ENCODE results near the gene TUT4. TPM values are rescaled to one million over a fixed set of nuclear protein-coding genes. Genes with fewer than 3 reads are reported as not detected.
"Not testable (repeated sequence)": the region's sequence is repeated elsewhere in the genome, so short reads cannot be mapped to it uniquely, and the experiment has no call there.

Gene TUT4
- total RNA-seq, 3 donors from 2014 or later (not counting 1 experiment from before 2014, with no cell fraction given) = 124 to 156 (median 125) TPM

- Histone ChIP-seq H3K36me3 (ENCODE audit: control insufficient read depth, insufficient read depth, low read length) (no peaks in the 10 kb centered on the region), H3K27me3 (ENCODE audit: control insufficient read depth, insufficient read depth, low read length) (no peaks in the 10 kb centered on the region), H3K4me1 (ENCODE audit: control insufficient read depth, insufficient read depth, low read length) (no peaks in the 10 kb centered on the region), H3K27ac (ENCODE audit: low read length) (no peak overlapping the region), H3K4me3 (ENCODE audit: low read length) (no peak overlapping the region), H3K9me3 (ENCODE audit: control insufficient read depth, insufficient read depth, low read length) (no peaks in the 10 kb centered on the region)
- Mint-ChIP-seq H3K36me3 (no peaks in the 10 kb centered on the region), H3K9me3 (no peaks in the 10 kb centered on the region), H3K27me3 (ENCODE audit: low read depth in 2 of 2) (no peaks in the 10 kb centered on the region), H3K4me1 (peaks cover 15 to 22% of the 10 kb centered on the region in 2 donors), H3K4me3 (no peak overlapping the region), H3K27ac (no peak overlapping the region)
- intact Hi-C loops (cut with micrococcal nuclease) = no loop called here
- 95% methylated on average over 10 of the region's 10 CpGs for WGBS (ENCODE audit: insufficient coverage)
- TF ChIP-seq, protein P1, sequence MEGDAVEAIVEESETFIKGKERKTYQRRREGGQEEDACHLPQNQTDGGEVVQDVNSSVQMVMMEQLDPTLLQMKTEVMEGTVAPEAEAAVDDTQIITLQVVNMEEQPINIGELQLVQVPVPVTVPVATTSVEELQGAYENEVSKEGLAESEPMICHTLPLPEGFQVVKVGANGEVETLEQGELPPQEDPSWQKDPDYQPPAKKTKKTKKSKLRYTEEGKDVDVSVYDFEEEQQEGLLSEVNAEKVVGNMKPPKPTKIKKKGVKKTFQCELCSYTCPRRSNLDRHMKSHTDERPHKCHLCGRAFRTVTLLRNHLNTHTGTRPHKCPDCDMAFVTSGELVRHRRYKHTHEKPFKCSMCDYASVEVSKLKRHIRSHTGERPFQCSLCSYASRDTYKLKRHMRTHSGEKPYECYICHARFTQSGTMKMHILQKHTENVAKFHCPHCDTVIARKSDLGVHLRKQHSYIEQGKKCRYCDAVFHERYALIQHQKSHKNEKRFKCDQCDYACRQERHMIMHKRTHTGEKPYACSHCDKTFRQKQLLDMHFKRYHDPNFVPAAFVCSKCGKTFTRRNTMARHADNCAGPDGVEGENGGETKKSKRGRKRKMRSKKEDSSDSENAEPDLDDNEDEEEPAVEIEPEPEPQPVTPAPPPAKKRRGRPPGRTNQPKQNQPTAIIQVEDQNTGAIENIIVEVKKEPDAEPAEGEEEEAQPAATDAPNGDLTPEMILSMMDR (IDR thresholded peaks at IDR 0.05) = no peak
- no peak for ATAC-seq
- no peak for DNase-seq
Observed at GRCh38 chr1:52582116-52582696, 29.3 kb upstream of the TUT4 start.

- Histone ChIP-seq H3K9me3 (ENCODE audit: control insufficient read depth, insufficient read depth, low read length) (no peaks in the 10 kb centered on the region), H3K4me1 (ENCODE audit: control insufficient read depth, insufficient read depth, low read length) (no peaks in the 10 kb centered on the region), H3K36me3 (ENCODE audit: control insufficient read depth, insufficient read depth, low read length) (no peaks in the 10 kb centered on the region), H3K27ac (ENCODE audit: low read length) (no peak overlapping the region), H3K4me3 (ENCODE audit: low read length) (no peak overlapping the region), H3K27me3 (ENCODE audit: control insufficient read depth, insufficient read depth, low read length) (no peaks in the 10 kb centered on the region)
- Mint-ChIP-seq H3K36me3 (no peaks in the 10 kb centered on the region), H3K4me1 (peaks cover 24 to 29% of the 10 kb centered on the region in 2 donors), H3K27me3 (ENCODE audit: low read depth in 2 of 2) (no peaks in the 10 kb centered on the region), H3K4me3 (no peak overlapping the region), H3K27ac (no peak overlapping the region), H3K9me3 (no peaks in the 10 kb centered on the region)
- TF ChIP-seq, protein P1 (IDR thresholded peaks at IDR 0.05) = no peak
- WGBS (ENCODE audit: insufficient coverage) = 93% methylated on average over 3 of the region's 3 CpGs
- ATAC-seq (no peak), DNase-seq (no peak)
- intact Hi-C loops (cut with micrococcal nuclease) = no loop called here
Observed at GRCh38 chr1:52580283-52580682, 27.4 kb upstream of the TUT4 start.

GRCh38 chr1:52579415-52579814, 26.5 kb upstream of the TUT4 start:
- H3K36me3 ChIP-seq (ENCODE audit: control insufficient read depth, insufficient read depth, low read length) = no peaks in the 10 kb centered on the region
- Mint-ChIP-seq H3K4me3 (no peak overlapping the region), H3K27ac (peak overlapping the region; percentile 4 to 63)

GRCh38 chr1:52578066-52578465, 25.2 kb upstream of the TUT4 start:
- H3K36me3 Mint-ChIP-seq; H3K27me3 ChIP-seq (ENCODE audit: control insufficient read depth, insufficient read depth, low read length); DNase-seq; H3K4me1 ChIP-seq (ENCODE audit: control insufficient read depth, insufficient read depth, low read length); H3K4me3 ChIP-seq (ENCODE audit: low read length); H3K9me3 ChIP-seq (ENCODE audit: control insufficient read depth, insufficient read depth, low read length); H3K9me3 Mint-ChIP-seq; H3K4me3 Mint-ChIP-seq; H3K36me3 ChIP-seq (ENCODE audit: control insufficient read depth, insufficient read depth, low read length); H3K27ac Mint-ChIP-seq; H3K27ac ChIP-seq (ENCODE audit: low read length); H3K27me3 Mint-ChIP-seq (ENCODE audit: low read depth in 2 of 2); ATAC-seq; intact Hi-C loops (cut with micrococcal nuclease): not testable (repeated sequence)
- H3K4me1 Mint-ChIP-seq = peaks cover 33 to 34% of the 10 kb centered on the region in 2 donors
- WGBS (ENCODE audit: insufficient coverage) = 95% methylated on average over 3 of the region's 3 CpGs

More at GRCh38 chr1:52579415-52579814, 26.5 kb upstream of the TUT4 start:
- H3K4me1 Mint-ChIP-seq = peaks cover 32 to 33% of the 10 kb centered on the region in 2 donors
- WGBS (ENCODE audit: insufficient coverage) = 19% methylated on average over 1 of the region's 2 CpGs
- Histone ChIP-seq H3K4me3 (ENCODE audit: low read length) (no peak overlapping the region), H3K4me1 (ENCODE audit: control insufficient read depth, insufficient read depth, low read length) (no peaks in the 10 kb centered on the region), H3K27ac (ENCODE audit: low read length) (no peak overlapping the region), H3K27me3 (ENCODE audit: control insufficient read depth, insufficient read depth, low read length) (no peaks in the 10 kb centered on the region), H3K9me3 (ENCODE audit: control insufficient read depth, insufficient read depth, low read length) (no peaks in the 10 kb centered on the region)
- TF ChIP-seq, protein P1 (IDR thresholded peaks at IDR 0.05) = no peak
- intact Hi-C loops (cut with micrococcal nuclease) = no loop called here
- H3K27me3 Mint-ChIP-seq (ENCODE audit: low read depth in 2 of 2) = no peaks in the 10 kb centered on the region
- H3K36me3 Mint-ChIP-seq = no peaks in the 10 kb centered on the region
- no peak for DNase-seq
- H3K9me3 Mint-ChIP-seq = no peaks in the 10 kb centered on the region
- no peak for ATAC-seq

All from natural killer cell (primary cell).